H9 (cell line): ENCODE data around the gene OPN1SW. TPM values are rescaled to one million over a fixed set of nuclear protein-coding genes. Genes with fewer than 3 reads are reported as not detected.

Experiments
- DNase-seq: peaks from one replicate; pipeline ENCODE4 v3.0.0-alpha.2; 2017
- H2AFZ ChIP-seq: one replicate; pipeline ENCODE4 v1.6.1; 2013; ENCODE audit warnings: mild to moderate bottlenecking, low read length, control low read depth, moderate library complexity
- H2AK5ac ChIP-seq: 2 replicates; pipeline ENCODE4 v1.6.1; 2013; ENCODE audit warnings: low read length, control low read depth, mixed read lengths; ENCODE audit not compliant: insufficient read length
- H2BK120ac ChIP-seq: one replicate; pipeline ENCODE4 v1.6.1; 2013; ENCODE audit warnings: low read depth, mild to moderate bottlenecking, low read length, control low read depth, inconsistent platforms; ENCODE audit not compliant: poor library complexity, severe bottlenecking
- H2BK12ac ChIP-seq: 2 replicates; pipeline ENCODE4 v1.6.1; 2013; ENCODE audit warnings: low read length, control low read depth, mixed read lengths, low read depth; ENCODE audit not compliant: insufficient read length
- H2BK15ac ChIP-seq: 2 replicates; pipeline ENCODE4 v1.6.1; 2013; ENCODE audit warnings: low read depth, low read length, control low read depth
- H2BK20ac ChIP-seq: one replicate; pipeline ENCODE4 v1.6.1; 2013; ENCODE audit warnings: low read depth, mild to moderate bottlenecking, low read length, control low read depth, inconsistent platforms; ENCODE audit not compliant: poor library complexity, severe bottlenecking
- H2BK5ac ChIP-seq: 2 replicates; pipeline ENCODE4 v1.6.1; 2013; ENCODE audit warnings: low read length, control low read depth, mixed read lengths; ENCODE audit not compliant: insufficient read length
- H3K14ac ChIP-seq: 2 replicates; pipeline ENCODE4 v1.6.1; 2013; ENCODE audit warnings: low read length, control low read depth; ENCODE audit not compliant: insufficient read depth
- H3K18ac ChIP-seq: 2 replicates; pipeline ENCODE4 v1.6.1; 2013; ENCODE audit warnings: low read depth, mild to moderate bottlenecking, mixed read lengths, low read length, control low read depth; ENCODE audit not compliant: insufficient read length
- H3K23ac ChIP-seq: 2 replicates; pipeline ENCODE4 v1.6.1; 2013; ENCODE audit warnings: low read length, control low read depth, mixed read lengths, low read depth; ENCODE audit not compliant: insufficient read length
- H3K23me2 ChIP-seq: 2 replicates; pipeline ENCODE4 v1.6.1; 2013; ENCODE audit warnings: low read depth, mild to moderate bottlenecking, mixed read lengths, low read length, control low read depth; ENCODE audit not compliant: insufficient read length, poor library complexity, severe bottlenecking
- H3K27ac ChIP-seq: 2 replicates; pipeline ENCODE4 v1.5.1; 2013; ENCODE audit warnings: low read length, control low read depth, mixed read lengths, low read depth; ENCODE audit not compliant: insufficient read length
- H3K27me3 ChIP-seq: 2 replicates; pipeline ENCODE4 v1.6.1; 2013; ENCODE audit warnings: low read length, control low read depth, inconsistent platforms; ENCODE audit not compliant: insufficient read depth
- H3K4ac ChIP-seq: 2 replicates; pipeline ENCODE4 v1.6.1; 2013; ENCODE audit warnings: low read depth, mild to moderate bottlenecking, control low read depth, inconsistent platforms, low read length, moderate library complexity
- H3K4me1 ChIP-seq: 2 replicates; pipeline ENCODE4 v1.6.1; 2013; ENCODE audit warnings: low read length, control low read depth, inconsistent platforms; ENCODE audit not compliant: insufficient read depth
- H3K4me2 ChIP-seq: 2 replicates; pipeline ENCODE4 v1.6.1; 2013; ENCODE audit warnings: low read length, control low read depth, mixed read lengths; ENCODE audit not compliant: insufficient read length, insufficient read depth
- H3K56ac ChIP-seq: 2 replicates; pipeline ENCODE4 v1.6.1; 2013; ENCODE audit warnings: low read depth, mild to moderate bottlenecking, mixed read lengths, low read length, control low read depth; ENCODE audit not compliant: insufficient read length
- H3K79me1 ChIP-seq: 2 replicates; pipeline ENCODE4 v1.6.1; 2013; ENCODE audit warnings: low read depth, mild to moderate bottlenecking, moderate library complexity, low read length, control low read depth, inconsistent platforms; ENCODE audit not compliant: insufficient read depth, poor library complexity, severe bottlenecking
- H3K79me2 ChIP-seq: 2 replicates; pipeline ENCODE4 v1.6.1; 2013; ENCODE audit warnings: low read length, control low read depth, inconsistent platforms; ENCODE audit not compliant: insufficient read depth
- H3K9ac ChIP-seq: 2 replicates; pipeline ENCODE4 v1.6.1; 2013; ENCODE audit warnings: low read length, control low read depth, mixed read lengths; ENCODE audit not compliant: insufficient read length; ENCODE audit errors: extremely low read depth
- H3K9me3 ChIP-seq: one replicate; pipeline ENCODE4 v1.6.1; 2013; ENCODE audit warnings: low read depth, low read length, inconsistent platforms; ENCODE audit not compliant: control insufficient read depth
- H3T11ph ChIP-seq: one replicate; pipeline ENCODE4 v1.6.1; 2013; ENCODE audit warnings: mild to moderate bottlenecking, low read length, control low read depth, inconsistent platforms
- H4K20me1 ChIP-seq: one replicate; pipeline ENCODE4 v1.6.1; 2013; ENCODE audit not compliant: control insufficient read depth, insufficient read length, insufficient read depth
- H4K5ac ChIP-seq: 2 replicates; pipeline ENCODE4 v1.6.1; 2013; ENCODE audit warnings: low read depth, mild to moderate bottlenecking, mixed read lengths, low read length, control low read depth; ENCODE audit not compliant: insufficient read length
- H4K8ac ChIP-seq: replicated peaks from 2 replicates; pipeline ENCODE4 v1.6.1; 2013; ENCODE audit warnings: low read length, control low read depth, mixed read lengths, low read depth; ENCODE audit not compliant: insufficient read length
- H4K91ac ChIP-seq: 2 replicates; pipeline ENCODE4 v1.6.1; 2013; ENCODE audit warnings: low read depth, mild to moderate bottlenecking, moderate library complexity, mixed read lengths, low read length, control low read depth; ENCODE audit not compliant: insufficient read length
- H3K27ac Mint-ChIP-seq, 3 experiments: 2 replicates in 2 of 3; 3 replicates in 1 of 3; pipeline ENCODE4 v1.8.0; 2020 to 2021; ENCODE audit warnings: mixed read lengths in 3 of 3, mild to moderate bottlenecking in 1 of 3, moderate library complexity in 1 of 3
- H3K27me3 Mint-ChIP-seq: 2 replicates; pipeline ENCODE4 v1.8.0; 2021; ENCODE audit warnings: low read depth, mild to moderate bottlenecking, moderate library complexity, mixed read lengths
- H3K36me3 Mint-ChIP-seq, 3 experiments: 2 replicates in 2 of 3; 3 replicates in 1 of 3; pipeline ENCODE4 v1.8.0; 2020 to 2021; ENCODE audit warnings: low read depth in 3 of 3, mixed read lengths in 3 of 3; ENCODE audit not compliant: insufficient read depth in 1 of 3
- H3K4me1 Mint-ChIP-seq, 2 experiments: 2 replicates each; pipeline ENCODE4 v1.8.0; 2020; ENCODE audit warnings: mixed read lengths in 2 of 2
- H3K4me3 Mint-ChIP-seq, 2 experiments: 2 replicates in 1 of 2; 3 replicates in 1 of 2; pipeline ENCODE4 v1.8.0; 2020 to 2021; ENCODE audit warnings: mild to moderate bottlenecking in 2 of 2, mixed read lengths in 2 of 2, moderate library complexity in 1 of 2
- H3K9me3 Mint-ChIP-seq, 2 experiments: 2 replicates in 1 of 2; 3 replicates in 1 of 2; pipeline ENCODE4 v1.8.0; 2020; ENCODE audit warnings: mild to moderate bottlenecking in 2 of 2, mixed read lengths in 2 of 2, moderate library complexity in 1 of 2
- CTCF ChIP-seq: fragments of 200-600 bp; sonication (generic); conservative IDR thresholded peaks from 3 replicates; pipeline ENCODE4 v1.8.0; 2021; ENCODE audit warnings: antibody characterized with exemption, mild to moderate bottlenecking
- WGBS: extraction: QIAGEN DNeasy Blood & Tissue Kit; methylation state at CpG from one replicate; pipeline ENCODE4 v1.1.7; 2013; ENCODE audit warnings: missing lambda C conversion rate, low lambda C conversion rate, mixed read lengths; ENCODE audit not compliant: insufficient read length; ENCODE audit errors: extremely low coverage; 5-methylcytosine and 5-hydroxymethylcytosine counted together
- total RNA-seq: library from RNA; stranded (reverse); gene quantifications from 2 replicates; pipeline ENCODE4 v1.2.1, GENCODE V29; 2021

Gene OPN1SW
- total RNA-seq, 1 experiment from 2014 or later, result not detected

- Histone ChIP-seq H4K5ac (no peak overlapping the region), H2AK5ac (no peak overlapping the region), H2BK120ac (no peak overlapping the region), H3K23me2 (peaks cover 8% of the 10 kb centered on the region), H3K4me2 (no peak overlapping the region), H2BK5ac (no peak overlapping the region), H4K20me1 (no peaks in the 10 kb centered on the region), H3K23ac (no peak overlapping the region), H2AFZ (no peak overlapping the region), H3K9ac (no peak overlapping the region), H3K18ac (no peak overlapping the region), H3K4ac (no peak overlapping the region), H3T11ph (no peak overlapping the region), H3K79me1 (peaks cover 3% of the 10 kb centered on the region), H3K56ac (no peak overlapping the region), H3K4me1 (no peaks in the 10 kb centered on the region; the same call in 1 of the 2 replicates), H4K8ac (no peak overlapping the region), H4K91ac (no peak overlapping the region), H2BK12ac (no peak overlapping the region), H3K14ac (no peak overlapping the region), H3K9me3 (no peaks in the 10 kb centered on the region), H2BK15ac (no peak overlapping the region), H3K27ac (no peak overlapping the region), H3K27me3 (no peaks in the 10 kb centered on the region), H2BK20ac (no peak overlapping the region), H3K79me2 (peaks cover 26% of the 10 kb centered on the region)
- H3K27ac Mint-ChIP-seq, result no peak overlapping the region
- no peak for TF ChIP-seq CTCF
- no CpG with 5 or more reads among the region's 1 CpG for WGBS
- no peaks in the 10 kb centered on the region for H3K9me3 Mint-ChIP-seq
- no peaks in the 10 kb centered on the region for H3K36me3 Mint-ChIP-seq
- no peak for DNase-seq
- peaks cover 23 to 30% of the 10 kb centered on the region in 2 experiments for H3K4me1 Mint-ChIP-seq
- H3K27me3 Mint-ChIP-seq, result peaks cover 7% of the 10 kb centered on the region
- H3K4me3 Mint-ChIP-seq, result no peak overlapping the region
Measured at GRCh38 chr7:128737867-128738385, 37.7 kb downstream of the OPN1SW start.
